ENCODE data around the gene C22orf39.

The C22orf39 gene

GRCh38 chr22:19429950-19430889 lies 17.3 kb downstream of the C22orf39 start:
- peak; percentile 25 for DNase-seq (ENCODE audit: low read depth)

GRCh38 chr22:19424186-19424500 lies 23.4 kb downstream of the C22orf39 start:
- no peak for DNase-seq (ENCODE audit: low read depth)

GRCh38 chr22:19422440-19423301 lies 24.8 kb downstream of the C22orf39 start:
- no peak for DNase-seq (ENCODE audit: low read depth)

- DNase-seq (ENCODE audit: low read depth) = no peak
Observed at GRCh38 chr22:19420321-19420720, 27.2 kb downstream of the C22orf39 start.

- no peak for DNase-seq (ENCODE audit: low read depth)
Observed at GRCh38 chr22:19419464-19420178, 27.9 kb downstream of the C22orf39 start.

GRCh38 chr22:19419086-19419463 lies 28.4 kb downstream of the C22orf39 start:
- DNase-seq (ENCODE audit: low read depth) = no peak

GRCh38 chr22:19412923-19413322 lies 34.6 kb downstream of the C22orf39 start:
- no peak for DNase-seq (ENCODE audit: low read depth)

- DNase-seq (ENCODE audit: low read depth) = no peak
Observed at GRCh38 chr22:19412478-19412877, 35.0 kb downstream of the C22orf39 start.

- no peak for DNase-seq (ENCODE audit: low read depth)
Observed at GRCh38 chr22:19411690-19412045, 35.8 kb downstream of the C22orf39 start.

GRCh38 chr22:19410941-19411689 lies 36.4 kb downstream of the C22orf39 start:
- DNase-seq (ENCODE audit: low read depth) = no peak

GRCh38 chr22:19407649-19408606 lies 39.6 kb downstream of the C22orf39 start:
- DNase-seq (ENCODE audit: low read depth) = no peak

- no peak for DNase-seq (ENCODE audit: low read depth)
Observed at GRCh38 chr22:19406846-19407245, 40.7 kb downstream of the C22orf39 start.

GRCh38 chr22:19406281-19406811 lies 41.2 kb downstream of the C22orf39 start:
- DNase-seq (ENCODE audit: low read depth) = no peak

- no peak for DNase-seq (ENCODE audit: low read depth)
Observed at GRCh38 chr22:19405652-19406051, 41.9 kb downstream of the C22orf39 start.

GRCh38 chr22:19405133-19405532 lies 42.4 kb downstream of the C22orf39 start:
- no peak for DNase-seq (ENCODE audit: low read depth)

- DNase-seq (ENCODE audit: low read depth) = no peak
Observed at GRCh38 chr22:19404676-19405075, 42.8 kb downstream of the C22orf39 start.

GRCh38 chr22:19402642-19403191 lies 44.8 kb downstream of the C22orf39 start:
- no peak for DNase-seq (ENCODE audit: low read depth)

GRCh38 chr22:19401483-19401882 lies 46.0 kb downstream of the C22orf39 start:
- DNase-seq (ENCODE audit: low read depth) = no peak

- DNase-seq (ENCODE audit: low read depth) = no peak
Observed at GRCh38 chr22:19400881-19401280, 46.6 kb downstream of the C22orf39 start.

- DNase-seq (ENCODE audit: low read depth) = no peak
Observed at GRCh38 chr22:19398652-19399051, 48.9 kb downstream of the C22orf39 start.

Data from T-helper 22 cell (primary cell).